ENCODE measurements around the gene ADAM23. TPM values are rescaled to one million over a fixed set of nuclear protein-coding genes. Genes with fewer than 3 reads are reported as not detected.

The ADAM23 gene
- total and polyA plus RNA-seq, 2 experiments from 2014 or later = 11.8 to 15.9 TPM

DNA sequence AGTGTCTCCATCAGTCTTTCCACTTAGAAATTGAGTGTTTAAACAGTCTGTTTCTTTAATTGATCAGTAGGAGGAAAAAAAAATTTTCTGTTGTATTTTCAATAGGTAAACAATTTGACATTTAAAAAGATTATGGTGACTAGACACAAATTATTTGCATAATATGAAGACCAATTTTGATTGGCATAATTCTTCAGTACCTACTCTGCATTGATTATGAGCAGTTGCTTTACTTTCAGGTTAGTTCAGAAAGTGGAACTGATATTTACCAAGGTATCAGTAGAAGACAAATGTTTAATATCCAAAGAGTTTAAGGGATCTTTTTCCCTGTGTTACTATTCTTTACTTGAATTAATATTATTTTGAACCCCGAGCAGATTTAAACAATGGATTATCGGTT is 2.6 kb downstream of the ADAM23 start:
- H3K4me2 ChIP-seq = no peak overlapping the region
- no peaks in the 10 kb centered on the region for H3K9me2 ChIP-seq (ENCODE audit: insufficient read depth)
- no peak for ATAC-seq
- peaks cover 41% of the 10 kb centered on the region for H3K4me1 ChIP-seq (ENCODE audit: insufficient read depth)
- H2AFZ ChIP-seq = no peak overlapping the region
- H3K9me3 Mint-ChIP-seq = no peaks in the 10 kb centered on the region
- no peaks in the 10 kb centered on the region for H3K36me3 ChIP-seq (ENCODE audit: insufficient read depth)
- peaks cover 20% of the 10 kb centered on the region for H3K27me3 Mint-ChIP-seq (ENCODE audit: insufficient read depth, low read depth, poor library complexity)
- H3K4me3 ChIP-seq = no peak overlapping the region
- no peak overlapping the region for H3K27ac Mint-ChIP-seq
- peaks cover 25% of the 10 kb centered on the region for H3K27me3 ChIP-seq (ENCODE audit: insufficient read depth)
- H3K79me2 ChIP-seq (replicated peaks; ENCODE audit: insufficient read depth) = peaks cover 13% of the 10 kb centered on the region; the same call in 1 of the 2 replicates
- TF ChIP-seq CREB1 (CRISPR knock-in tag; IDR thresholded peaks at IDR 0.05; ENCODE audit: low read depth) (no peak), STAT1 (IDR thresholded peaks at IDR 0.05; ENCODE audit: unreplicated experiment) (no peak), ZNF114 (CRISPR knock-in tag; IDR thresholded peaks at IDR 0.05) (no peak), EZH2 (IDR thresholded peaks at IDR 0.05; ENCODE audit: low read depth, unreplicated experiment) (no peak)
- TF ChIP-seq, protein P1, sequence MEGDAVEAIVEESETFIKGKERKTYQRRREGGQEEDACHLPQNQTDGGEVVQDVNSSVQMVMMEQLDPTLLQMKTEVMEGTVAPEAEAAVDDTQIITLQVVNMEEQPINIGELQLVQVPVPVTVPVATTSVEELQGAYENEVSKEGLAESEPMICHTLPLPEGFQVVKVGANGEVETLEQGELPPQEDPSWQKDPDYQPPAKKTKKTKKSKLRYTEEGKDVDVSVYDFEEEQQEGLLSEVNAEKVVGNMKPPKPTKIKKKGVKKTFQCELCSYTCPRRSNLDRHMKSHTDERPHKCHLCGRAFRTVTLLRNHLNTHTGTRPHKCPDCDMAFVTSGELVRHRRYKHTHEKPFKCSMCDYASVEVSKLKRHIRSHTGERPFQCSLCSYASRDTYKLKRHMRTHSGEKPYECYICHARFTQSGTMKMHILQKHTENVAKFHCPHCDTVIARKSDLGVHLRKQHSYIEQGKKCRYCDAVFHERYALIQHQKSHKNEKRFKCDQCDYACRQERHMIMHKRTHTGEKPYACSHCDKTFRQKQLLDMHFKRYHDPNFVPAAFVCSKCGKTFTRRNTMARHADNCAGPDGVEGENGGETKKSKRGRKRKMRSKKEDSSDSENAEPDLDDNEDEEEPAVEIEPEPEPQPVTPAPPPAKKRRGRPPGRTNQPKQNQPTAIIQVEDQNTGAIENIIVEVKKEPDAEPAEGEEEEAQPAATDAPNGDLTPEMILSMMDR (conservative IDR thresholded peaks at IDR 0.05; ENCODE audit: low read depth in 2 of 2) = no peak
- TF ChIP-seq, protein P2, sequence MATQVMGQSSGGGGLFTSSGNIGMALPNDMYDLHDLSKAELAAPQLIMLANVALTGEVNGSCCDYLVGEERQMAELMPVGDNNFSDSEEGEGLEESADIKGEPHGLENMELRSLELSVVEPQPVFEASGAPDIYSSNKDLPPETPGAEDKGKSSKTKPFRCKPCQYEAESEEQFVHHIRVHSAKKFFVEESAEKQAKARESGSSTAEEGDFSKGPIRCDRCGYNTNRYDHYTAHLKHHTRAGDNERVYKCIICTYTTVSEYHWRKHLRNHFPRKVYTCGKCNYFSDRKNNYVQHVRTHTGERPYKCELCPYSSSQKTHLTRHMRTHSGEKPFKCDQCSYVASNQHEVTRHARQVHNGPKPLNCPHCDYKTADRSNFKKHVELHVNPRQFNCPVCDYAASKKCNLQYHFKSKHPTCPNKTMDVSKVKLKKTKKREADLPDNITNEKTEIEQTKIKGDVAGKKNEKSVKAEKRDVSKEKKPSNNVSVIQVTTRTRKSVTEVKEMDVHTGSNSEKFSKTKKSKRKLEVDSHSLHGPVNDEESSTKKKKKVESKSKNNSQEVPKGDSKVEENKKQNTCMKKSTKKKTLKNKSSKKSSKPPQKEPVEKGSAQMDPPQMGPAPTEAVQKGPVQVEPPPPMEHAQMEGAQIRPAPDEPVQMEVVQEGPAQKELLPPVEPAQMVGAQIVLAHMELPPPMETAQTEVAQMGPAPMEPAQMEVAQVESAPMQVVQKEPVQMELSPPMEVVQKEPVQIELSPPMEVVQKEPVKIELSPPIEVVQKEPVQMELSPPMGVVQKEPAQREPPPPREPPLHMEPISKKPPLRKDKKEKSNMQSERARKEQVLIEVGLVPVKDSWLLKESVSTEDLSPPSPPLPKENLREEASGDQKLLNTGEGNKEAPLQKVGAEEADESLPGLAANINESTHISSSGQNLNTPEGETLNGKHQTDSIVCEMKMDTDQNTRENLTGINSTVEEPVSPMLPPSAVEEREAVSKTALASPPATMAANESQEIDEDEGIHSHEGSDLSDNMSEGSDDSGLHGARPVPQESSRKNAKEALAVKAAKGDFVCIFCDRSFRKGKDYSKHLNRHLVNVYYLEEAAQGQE (IDR thresholded peaks at IDR 0.05; ENCODE audit: unreplicated experiment) = no peak
- H4K20me1 ChIP-seq (replicated peaks; ENCODE audit: insufficient read depth) = peaks cover 3% of the 10 kb centered on the region; the same call in 1 of the 2 replicates
- H3F3A ChIP-seq (replicated peaks; ENCODE audit: low read depth) = no peaks in the 10 kb centered on the region
- H3K4me3 Mint-ChIP-seq = no peak overlapping the region
- no peak for DNase-seq (ENCODE audit: low spot score)
- H3K27ac ChIP-seq (ENCODE audit: low read depth) = no peak overlapping the region
- peaks cover 5% of the 10 kb centered on the region; the same call in 2 of the 3 replicates for H3K36me3 Mint-ChIP-seq (ENCODE audit: low read depth)
- peaks cover 51% of the 10 kb centered on the region for H3K4me1 Mint-ChIP-seq

DNA sequence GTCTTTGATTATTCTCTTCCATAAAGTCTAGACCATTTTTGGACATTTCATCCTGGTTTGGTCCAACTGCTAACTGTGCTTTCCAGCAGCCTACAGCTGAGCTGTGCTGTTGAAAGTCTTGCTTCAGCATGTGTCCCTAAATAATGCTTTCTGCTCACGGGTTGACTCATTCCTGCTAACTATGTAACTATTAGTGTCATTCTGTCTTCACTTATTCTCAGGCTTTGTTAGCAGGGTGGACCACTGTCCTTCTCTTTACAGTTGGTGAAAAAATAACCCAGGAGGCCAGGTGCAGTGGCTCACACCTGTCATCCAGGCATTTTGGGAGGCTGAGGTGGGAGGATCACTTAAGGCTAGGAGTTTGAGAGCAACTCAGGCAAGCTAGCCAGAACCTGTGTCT is 8.9 kb downstream of the ADAM23 start:
- peaks cover 11% of the 10 kb centered on the region; the same call in 2 of the 3 replicates for H3K36me3 Mint-ChIP-seq (ENCODE audit: low read depth)
- no peak for DNase-seq (ENCODE audit: low spot score)
- no peak for ATAC-seq
- TF ChIP-seq EZH2phosphoT487 (IDR thresholded peaks at IDR 0.05; ENCODE audit: unreplicated experiment) = no peak
- TF ChIP-seq, protein P3, sequence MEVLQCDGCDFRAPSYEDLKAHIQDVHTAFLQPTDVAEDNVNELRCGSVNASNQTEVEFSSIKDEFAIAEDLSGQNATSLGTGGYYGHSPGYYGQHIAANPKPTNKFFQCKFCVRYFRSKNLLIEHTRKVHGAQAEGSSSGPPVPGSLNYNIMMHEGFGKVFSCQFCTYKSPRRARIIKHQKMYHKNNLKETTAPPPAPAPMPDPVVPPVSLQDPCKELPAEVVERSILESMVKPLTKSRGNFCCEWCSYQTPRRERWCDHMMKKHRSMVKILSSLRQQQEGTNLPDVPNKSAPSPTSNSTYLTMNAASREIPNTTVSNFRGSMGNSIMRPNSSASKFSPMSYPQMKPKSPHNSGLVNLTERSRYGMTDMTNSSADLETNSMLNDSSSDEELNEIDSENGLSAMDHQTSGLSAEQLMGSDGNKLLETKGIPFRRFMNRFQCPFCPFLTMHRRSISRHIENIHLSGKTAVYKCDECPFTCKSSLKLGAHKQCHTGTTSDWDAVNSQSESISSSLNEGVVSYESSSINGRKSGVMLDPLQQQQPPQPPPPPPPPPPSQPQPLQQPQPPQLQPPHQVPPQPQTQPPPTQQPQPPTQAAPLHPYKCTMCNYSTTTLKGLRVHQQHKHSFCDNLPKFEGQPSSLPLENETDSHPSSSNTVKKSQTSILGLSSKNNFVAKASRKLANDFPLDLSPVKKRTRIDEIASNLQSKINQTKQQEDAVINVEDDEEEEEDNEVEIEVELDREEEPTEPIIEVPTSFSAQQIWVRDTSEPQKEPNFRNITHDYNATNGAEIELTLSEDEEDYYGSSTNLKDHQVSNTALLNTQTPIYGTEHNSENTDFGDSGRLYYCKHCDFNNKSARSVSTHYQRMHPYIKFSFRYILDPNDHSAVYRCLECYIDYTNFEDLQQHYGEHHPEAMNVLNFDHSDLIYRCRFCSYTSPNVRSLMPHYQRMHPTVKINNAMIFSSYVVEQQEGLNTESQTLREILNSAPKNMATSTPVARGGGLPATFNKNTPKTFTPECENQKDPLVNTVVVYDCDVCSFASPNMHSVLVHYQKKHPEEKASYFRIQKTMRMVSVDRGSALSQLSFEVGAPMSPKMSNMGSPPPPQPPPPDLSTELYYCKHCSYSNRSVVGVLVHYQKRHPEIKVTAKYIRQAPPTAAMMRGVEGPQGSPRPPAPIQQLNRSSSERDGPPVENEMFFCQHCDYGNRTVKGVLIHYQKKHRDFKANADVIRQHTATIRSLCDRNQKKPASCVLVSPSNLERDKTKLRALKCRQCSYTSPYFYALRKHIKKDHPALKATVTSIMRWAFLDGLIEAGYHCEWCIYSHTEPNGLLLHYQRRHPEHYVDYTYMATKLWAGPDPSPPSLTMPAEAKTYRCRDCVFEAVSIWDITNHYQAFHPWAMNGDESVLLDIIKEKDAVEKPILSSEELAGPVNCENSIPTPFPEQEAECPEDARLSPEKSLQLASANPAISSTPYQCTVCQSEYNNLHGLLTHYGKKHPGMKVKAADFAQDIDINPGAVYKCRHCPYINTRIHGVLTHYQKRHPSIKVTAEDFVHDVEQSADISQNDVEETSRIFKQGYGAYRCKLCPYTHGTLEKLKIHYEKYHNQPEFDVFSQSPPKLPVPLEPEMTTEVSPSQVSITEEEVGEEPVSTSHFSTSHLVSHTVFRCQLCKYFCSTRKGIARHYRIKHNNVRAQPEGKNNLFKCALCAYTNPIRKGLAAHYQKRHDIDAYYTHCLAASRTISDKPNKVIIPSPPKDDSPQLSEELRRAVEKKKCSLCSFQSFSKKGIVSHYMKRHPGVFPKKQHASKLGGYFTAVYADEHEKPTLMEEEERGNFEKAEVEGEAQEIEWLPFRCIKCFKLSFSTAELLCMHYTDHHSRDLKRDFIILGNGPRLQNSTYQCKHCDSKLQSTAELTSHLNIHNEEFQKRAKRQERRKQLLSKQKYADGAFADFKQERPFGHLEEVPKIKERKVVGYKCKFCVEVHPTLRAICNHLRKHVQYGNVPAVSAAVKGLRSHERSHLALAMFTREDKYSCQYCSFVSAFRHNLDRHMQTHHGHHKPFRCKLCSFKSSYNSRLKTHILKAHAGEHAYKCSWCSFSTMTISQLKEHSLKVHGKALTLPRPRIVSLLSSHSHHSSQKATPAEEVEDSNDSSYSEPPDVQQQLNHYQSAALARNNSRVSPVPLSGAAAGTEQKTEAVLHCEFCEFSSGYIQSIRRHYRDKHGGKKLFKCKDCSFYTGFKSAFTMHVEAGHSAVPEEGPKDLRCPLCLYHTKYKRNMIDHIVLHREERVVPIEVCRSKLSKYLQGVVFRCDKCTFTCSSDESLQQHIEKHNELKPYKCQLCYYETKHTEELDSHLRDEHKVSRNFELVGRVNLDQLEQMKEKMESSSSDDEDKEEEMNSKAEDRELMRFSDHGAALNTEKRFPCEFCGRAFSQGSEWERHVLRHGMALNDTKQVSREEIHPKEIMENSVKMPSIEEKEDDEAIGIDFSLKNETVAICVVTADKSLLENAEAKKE (CRISPR knock-in tag; IDR thresholded peaks at IDR 0.05) = no peak
- TF ChIP-seq JUNB (IDR thresholded peaks at IDR 0.05; ENCODE audit: unreplicated experiment) = no peak

More for the DNA sequence above, 8.9 kb downstream of the ADAM23 start:
- no peaks in the 10 kb centered on the region for H3K36me3 ChIP-seq (ENCODE audit: insufficient read depth)
- Mint-ChIP-seq H3K27me3 (ENCODE audit: insufficient read depth, low read depth, poor library complexity) (peaks cover 4% of the 10 kb centered on the region), H3K9me3 (no peaks in the 10 kb centered on the region), H3K4me3 (no peak overlapping the region), H3K4me1 (peaks cover 26% of the 10 kb centered on the region), H3K27ac (no peak overlapping the region)
- no peak overlapping the region for H3K27ac ChIP-seq (ENCODE audit: low read depth)
- no peak overlapping the region for H2AFZ ChIP-seq
- peaks cover 3% of the 10 kb centered on the region; the same call in 1 of the 2 replicates for H4K20me1 ChIP-seq (replicated peaks; ENCODE audit: insufficient read depth)
- H3K9me2 ChIP-seq (ENCODE audit: insufficient read depth) = peaks cover 6% of the 10 kb centered on the region; the same call in 1 of the 2 replicates
- H3K4me2 ChIP-seq = no peak overlapping the region
- no peaks in the 10 kb centered on the region for H3K27me3 ChIP-seq (ENCODE audit: insufficient read depth)
- peaks cover 16% of the 10 kb centered on the region for H3K4me1 ChIP-seq (ENCODE audit: insufficient read depth)
- H3K79me2 ChIP-seq (replicated peaks; ENCODE audit: insufficient read depth) = peaks cover 5% of the 10 kb centered on the region; the same call in 1 of the 2 replicates
- H3F3A ChIP-seq (replicated peaks; ENCODE audit: low read depth) = no peaks in the 10 kb centered on the region
- H3K4me3 ChIP-seq = no peak overlapping the region

All from GM23338 (cell line).